Brain microvascular endothelial cell (primary cell): ENCODE measurements around the gene FUBP1.
"Not testable (repeated sequence)": the region's sequence is repeated elsewhere in the genome, so short reads cannot be mapped to it uniquely, and the experiment has no call there.

ENCODE experiments used
- DNase-seq: peaks from one replicate; pipeline ENCODE4 v3.0.0-alpha.2; 2020
- H3K27ac ChIP-seq: fragments of 250-450 bp; sonication (Bioruptor Pico); 2 replicates; pipeline ENCODE4 v1.5.1; 2020; ENCODE audit warnings: mild to moderate bottlenecking, moderate library complexity
- H3K27me3 ChIP-seq: fragments of 250-450 bp; sonication (Bioruptor Pico); replicated peaks from 2 replicates; pipeline ENCODE4 v1.5.1; 2020; ENCODE audit warnings: mild to moderate bottlenecking
- H3K36me3 ChIP-seq: fragments of 250-450 bp; sonication (Bioruptor Pico); replicated peaks from 2 replicates; pipeline ENCODE4 v1.5.1; 2020; ENCODE audit warnings: mild to moderate bottlenecking
- H3K4me3 ChIP-seq: 2 replicates; pipeline ENCODE4 v1.5.1; 2011; ENCODE audit warnings: low read depth, mild to moderate bottlenecking, control low read depth, low read length, moderate library complexity
- CTCF ChIP-seq: IDR thresholded peaks from 2 replicates; pipeline ENCODE4 v1.5.1; 2011; ENCODE audit warnings: low read depth, mild to moderate bottlenecking, moderate library complexity, low read length, control low read depth, inconsistent platforms; ENCODE audit errors: missing control alignments
- in situ Hi-C: cut with HindIII; loops from 2 replicates; pipeline ENCODE4 v1.10.0; 2017; ENCODE audit warnings: low sequenced_read_pairs, low pct_ligation_motif_present

The FUBP1 gene

GRCh38 chr1:77925956-77926355 is 52.9 kb downstream of the FUBP1 start:
- H3K4me3 ChIP-seq = no peak overlapping the region
- in situ Hi-C loops = no loop called here
- no peak for DNase-seq
- TF ChIP-seq CTCF = no peak
- H3K27me3 ChIP-seq = no peaks in the 10 kb centered on the region
- H3K27ac ChIP-seq = no peak overlapping the region
- H3K36me3 ChIP-seq = peaks cover 51% of the 10 kb centered on the region

GRCh38 chr1:77925518-77925917 is 53.4 kb downstream of the FUBP1 start:
- no peak for DNase-seq
- H3K27ac ChIP-seq = no peak overlapping the region
- in situ Hi-C loops = no loop called here
- H3K36me3 ChIP-seq = peaks cover 47% of the 10 kb centered on the region
- H3K27me3 ChIP-seq = no peaks in the 10 kb centered on the region
- no peak overlapping the region for H3K4me3 ChIP-seq
- TF ChIP-seq CTCF = no peak

GRCh38 chr1:77918918-77919317 is 60.0 kb downstream of the FUBP1 start:
- in situ Hi-C loops, H3K27me3 ChIP-seq, H3K4me3 ChIP-seq, DNase-seq, H3K27ac ChIP-seq: not testable (repeated sequence)
- H3K36me3 ChIP-seq = peaks cover 31% of the 10 kb centered on the region

GRCh38 chr1:77910116-77910515 is 68.8 kb downstream of the FUBP1 start:
- Histone ChIP-seq H3K4me3 (no peak overlapping the region), H3K27ac (no peak overlapping the region), H3K36me3 (peaks cover 4% of the 10 kb centered on the region), H3K27me3 (no peaks in the 10 kb centered on the region)
- in situ Hi-C loops = no loop called here
- TF ChIP-seq CTCF = no peak
- no peak for DNase-seq

- H3K36me3 ChIP-seq = peaks cover 4% of the 10 kb centered on the region
- no peak for TF ChIP-seq CTCF
- in situ Hi-C loops = no loop called here
- no peak for DNase-seq
- H3K4me3 ChIP-seq = no peak overlapping the region
- H3K27ac ChIP-seq = no peak overlapping the region
- H3K27me3 ChIP-seq = no peaks in the 10 kb centered on the region
Observed at GRCh38 chr1:77906624-77907023, 72.2 kb downstream of the FUBP1 start.

GRCh38 chr1:77906019-77906545 is 72.8 kb downstream of the FUBP1 start:
- in situ Hi-C loops = no loop called here

More at GRCh38 chr1:77906019-77906545, 72.8 kb downstream of the FUBP1 start:
- TF ChIP-seq CTCF = no peak
- Histone ChIP-seq H3K27ac (no peak overlapping the region), H3K36me3 (peaks cover under 1% of the 10 kb centered on the region), H3K4me3 (no peak overlapping the region), H3K27me3 (no peaks in the 10 kb centered on the region)
- no peak for DNase-seq
